Measurements from ENCODE around the gene NUDT16L1.

The NUDT16L1 gene

DNA sequence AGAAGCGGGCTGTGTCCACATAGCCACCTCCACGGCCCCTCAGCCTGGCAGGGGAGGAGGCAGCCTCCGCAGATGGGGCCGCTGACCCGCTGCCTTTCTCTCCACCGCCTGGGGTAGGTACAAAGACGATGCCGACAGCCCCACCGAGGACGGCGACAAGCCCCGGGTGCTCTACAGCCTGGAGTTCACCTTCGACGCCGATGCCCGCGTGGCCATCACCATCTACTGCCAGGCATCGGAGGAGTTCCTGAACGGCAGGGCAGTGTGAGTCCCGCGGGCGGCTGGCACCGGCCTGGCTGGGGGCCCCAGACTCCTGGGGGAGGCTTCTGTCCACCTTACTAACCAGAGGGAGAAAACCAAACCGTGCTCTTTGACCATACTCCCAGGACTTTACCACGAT is 40.8 kb upstream of the NUDT16L1 start:
- TF ChIP-seq, protein P1, sequence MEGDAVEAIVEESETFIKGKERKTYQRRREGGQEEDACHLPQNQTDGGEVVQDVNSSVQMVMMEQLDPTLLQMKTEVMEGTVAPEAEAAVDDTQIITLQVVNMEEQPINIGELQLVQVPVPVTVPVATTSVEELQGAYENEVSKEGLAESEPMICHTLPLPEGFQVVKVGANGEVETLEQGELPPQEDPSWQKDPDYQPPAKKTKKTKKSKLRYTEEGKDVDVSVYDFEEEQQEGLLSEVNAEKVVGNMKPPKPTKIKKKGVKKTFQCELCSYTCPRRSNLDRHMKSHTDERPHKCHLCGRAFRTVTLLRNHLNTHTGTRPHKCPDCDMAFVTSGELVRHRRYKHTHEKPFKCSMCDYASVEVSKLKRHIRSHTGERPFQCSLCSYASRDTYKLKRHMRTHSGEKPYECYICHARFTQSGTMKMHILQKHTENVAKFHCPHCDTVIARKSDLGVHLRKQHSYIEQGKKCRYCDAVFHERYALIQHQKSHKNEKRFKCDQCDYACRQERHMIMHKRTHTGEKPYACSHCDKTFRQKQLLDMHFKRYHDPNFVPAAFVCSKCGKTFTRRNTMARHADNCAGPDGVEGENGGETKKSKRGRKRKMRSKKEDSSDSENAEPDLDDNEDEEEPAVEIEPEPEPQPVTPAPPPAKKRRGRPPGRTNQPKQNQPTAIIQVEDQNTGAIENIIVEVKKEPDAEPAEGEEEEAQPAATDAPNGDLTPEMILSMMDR (IDR thresholded peaks at IDR 0.05), result no peak

- TF ChIP-seq, protein P1 (IDR thresholded peaks at IDR 0.05), result no peak
These were observed 39.1 kb upstream of the NUDT16L1 start for GRCh38 chr16:4654011-4654963.

DNA sequence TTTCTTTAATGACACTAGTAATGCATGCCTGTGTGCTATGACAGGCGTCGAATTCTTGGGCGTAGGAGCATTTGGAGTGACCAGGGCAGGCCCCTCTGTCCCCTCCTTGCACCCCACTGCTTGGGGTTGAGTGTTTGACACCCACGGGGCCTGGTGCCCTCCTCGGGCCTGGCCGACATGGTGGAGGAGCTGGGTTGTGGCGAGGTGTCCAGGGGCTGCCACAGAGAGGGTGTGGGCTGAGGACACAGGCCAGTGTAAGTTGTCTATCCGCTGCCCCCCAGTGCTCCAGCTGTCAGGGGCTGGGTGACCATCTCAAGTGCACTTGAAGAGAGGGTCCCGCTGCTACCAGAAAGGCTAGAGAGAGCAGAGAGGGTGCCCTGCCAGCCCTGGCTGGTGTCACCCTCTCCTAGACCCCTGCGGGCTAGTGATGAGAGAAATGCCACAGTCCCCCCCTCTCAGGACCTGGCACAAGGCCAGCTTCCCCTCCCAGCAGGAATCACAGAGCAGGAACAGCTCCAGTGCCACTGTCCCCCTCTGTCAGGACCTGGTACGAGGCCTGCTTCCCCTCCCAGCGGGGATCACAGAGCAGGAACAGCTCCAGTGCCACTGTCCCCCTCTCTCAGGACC is 38.3 kb upstream of the NUDT16L1 start:
- TF ChIP-seq, protein P1 (IDR thresholded peaks at IDR 0.05), result no peak

- TF ChIP-seq, protein P1 (IDR thresholded peaks at IDR 0.05), result no peak
These were observed 37.6 kb upstream of the NUDT16L1 start for GRCh38 chr16:4655801-4656200.

DNA sequence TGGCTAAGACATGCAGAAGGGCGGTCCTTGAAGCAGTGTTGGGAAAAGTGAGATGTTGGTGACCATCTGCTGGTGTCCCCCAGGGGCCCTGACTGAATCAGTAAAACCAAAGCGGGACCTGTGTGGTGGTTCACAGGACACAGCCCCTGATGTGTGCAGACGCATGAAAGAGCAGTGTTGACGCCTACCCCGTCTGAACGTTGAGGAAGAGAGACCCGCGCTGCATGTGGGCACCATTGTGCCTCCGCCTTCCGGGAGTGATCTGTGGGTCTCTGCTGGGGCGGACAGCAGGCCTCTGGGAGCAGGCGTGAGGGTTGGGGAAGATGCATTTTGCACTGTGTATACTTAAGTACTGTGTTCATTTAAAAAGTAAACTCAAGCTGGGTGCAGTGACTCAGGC is 37.1 kb upstream of the NUDT16L1 start:
- TF ChIP-seq, protein P1 (IDR thresholded peaks at IDR 0.05), result no peak

DNA sequence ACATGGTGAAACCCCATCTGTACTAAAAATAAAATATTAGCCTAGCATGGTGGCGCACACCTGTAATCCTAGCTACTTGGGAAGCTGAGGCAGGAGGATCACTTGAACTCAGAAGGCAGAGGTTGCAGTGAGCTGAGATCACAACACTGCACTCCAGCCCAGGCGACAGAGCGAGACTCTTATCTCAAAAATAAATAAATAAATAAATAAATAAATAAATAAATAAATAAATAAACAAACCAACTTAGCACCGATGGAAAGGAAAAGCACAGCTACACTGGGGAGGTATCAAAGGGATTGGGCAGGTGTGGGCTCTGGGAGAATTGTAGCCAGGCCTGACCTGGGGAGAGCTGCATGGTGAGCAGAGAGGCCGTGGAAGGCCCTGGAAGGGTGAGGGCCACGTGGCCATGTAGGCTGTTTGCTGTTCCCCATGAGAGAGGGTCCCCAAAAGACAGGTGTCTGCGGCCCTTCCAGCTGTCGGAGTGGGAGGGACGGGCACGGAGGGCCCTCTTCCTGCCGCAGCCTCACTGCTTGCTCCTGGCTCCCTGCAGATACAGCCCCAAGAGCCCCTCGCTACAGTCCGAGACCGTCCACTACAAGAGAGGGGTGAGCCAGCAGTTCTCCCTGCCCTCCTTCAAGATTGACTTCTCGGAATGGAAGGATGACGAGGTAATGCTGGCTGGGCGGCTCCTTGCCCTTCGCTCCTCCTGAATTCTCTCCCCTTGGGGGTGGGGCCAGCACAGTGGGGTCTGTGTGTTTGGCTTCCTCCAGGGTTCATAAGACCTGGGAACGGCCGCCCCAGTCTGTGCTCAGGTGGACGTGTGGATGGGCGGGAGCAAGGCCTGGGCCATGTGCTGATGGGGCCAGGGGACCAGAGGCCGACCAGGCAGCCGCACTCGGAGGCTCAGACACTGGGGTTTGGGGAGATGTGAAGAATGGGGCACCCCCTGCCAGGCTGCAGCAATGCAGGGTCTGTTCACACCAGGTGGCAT is 36.4 kb upstream of the NUDT16L1 start:
- TF ChIP-seq, protein P1 (IDR thresholded peaks at IDR 0.05), result no peak

Data from LNCAP (cell line).